C4-2B (cell line): ENCODE results near the gene SLC35F3.
A peak's percentile ranks its signal among the peaks of the same experiment; 100 is the strongest.

Experiments used
- H3K27ac ChIP-seq: fragments of 450-650 bp; 2 replicates; pipeline ENCODE4 v1.5.1; 2017
- CTCF ChIP-seq: fragments of 450-650 bp; conservative IDR thresholded peaks from 2 replicates; pipeline ENCODE4 v1.5.1; 2017; ENCODE audit warnings: mild to moderate bottlenecking
- ZFX ChIP-seq: fragments of 450-650 bp; IDR thresholded peaks from 2 replicates; pipeline ENCODE4 v1.6.1; 2017

SLC35F3 gene

GRCh38 chr1:234325878-234326496 lies 421.5 kb downstream of the SLC35F3 start:
- no peak overlapping the region for H3K27ac ChIP-seq
- no peak for TF ChIP-seq CTCF
- no peak for TF ChIP-seq ZFX

GRCh38 chr1:234326497-234327366 lies 422.3 kb downstream of the SLC35F3 start:
- no peak for TF ChIP-seq ZFX
- peak; percentile 96 for TF ChIP-seq CTCF

GRCh38 chr1:234327577-234328164 lies 423.2 kb downstream of the SLC35F3 start:
- TF ChIP-seq CTCF (no peak), ZFX (no peak)
- no peak overlapping the region for H3K27ac ChIP-seq

More at GRCh38 chr1:234326497-234327366, 422.3 kb downstream of the SLC35F3 start:
- no peak overlapping the region for H3K27ac ChIP-seq

- H3K27ac ChIP-seq: no peak overlapping the region
- TF ChIP-seq CTCF (no peak), ZFX (no peak)
Measured at GRCh38 chr1:234330843-234331215, 426.4 kb downstream of the SLC35F3 start.

- H3K27ac ChIP-seq: no peak overlapping the region
- no peak for TF ChIP-seq ZFX
- no peak for TF ChIP-seq CTCF
Measured at GRCh38 chr1:234331507-234331906, 427.0 kb downstream of the SLC35F3 start.

GRCh38 chr1:234336359-234336758 lies 431.9 kb downstream of the SLC35F3 start:
- TF ChIP-seq CTCF: no peak
- no peak for TF ChIP-seq ZFX

GRCh38 chr1:234337233-234337632 lies 432.8 kb downstream of the SLC35F3 start:
- H3K27ac ChIP-seq: no peak overlapping the region
- TF ChIP-seq CTCF: no peak
- TF ChIP-seq ZFX: no peak

More at GRCh38 chr1:234336359-234336758, 431.9 kb downstream of the SLC35F3 start:
- H3K27ac ChIP-seq: no peak overlapping the region
